ENCODE data around the gene AP1M1.
A peak's percentile ranks its signal among the peaks of the same experiment; 100 is the strongest.

The AP1M1 gene

DNA sequence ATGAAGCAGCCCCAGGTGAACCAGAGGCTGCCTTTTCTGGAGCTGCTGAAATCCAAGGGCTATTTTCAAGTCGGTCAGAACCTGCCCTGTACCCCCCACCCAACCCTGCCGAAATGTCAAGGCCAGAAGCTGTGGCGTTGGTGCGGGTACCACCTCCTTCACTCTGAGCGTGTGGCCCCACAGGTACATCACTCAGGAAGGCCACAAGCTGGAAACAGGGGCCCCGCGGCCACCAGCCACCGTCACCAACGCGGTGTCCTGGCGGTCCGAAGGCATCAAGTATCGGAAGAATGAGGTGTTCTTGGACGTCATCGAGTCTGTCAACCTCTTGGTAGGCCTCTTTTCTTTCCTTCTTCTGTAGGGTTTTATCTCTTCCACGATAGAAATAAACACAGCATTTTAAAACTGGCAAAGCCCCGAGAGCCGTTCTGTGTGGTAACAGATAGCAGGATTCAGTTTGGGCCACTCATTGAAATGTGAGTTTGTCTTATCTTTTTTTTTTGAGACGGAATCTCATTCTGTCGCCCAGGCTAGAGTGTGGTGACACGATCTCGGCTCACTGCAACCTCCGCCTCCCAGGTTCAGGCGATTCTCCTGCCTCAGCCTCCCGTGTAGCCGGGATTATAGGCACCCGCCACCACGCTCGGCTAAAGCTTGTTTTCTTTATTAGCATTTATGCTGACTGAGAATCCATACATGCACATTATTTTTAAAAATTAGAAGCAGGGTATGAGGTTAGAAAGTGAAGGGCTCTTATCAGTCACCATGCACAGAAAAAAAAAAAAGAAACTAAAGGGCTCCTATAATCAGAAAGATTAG, 11.3 kb downstream of the AP1M1 start:
- no peak for DNase-seq

DNA sequence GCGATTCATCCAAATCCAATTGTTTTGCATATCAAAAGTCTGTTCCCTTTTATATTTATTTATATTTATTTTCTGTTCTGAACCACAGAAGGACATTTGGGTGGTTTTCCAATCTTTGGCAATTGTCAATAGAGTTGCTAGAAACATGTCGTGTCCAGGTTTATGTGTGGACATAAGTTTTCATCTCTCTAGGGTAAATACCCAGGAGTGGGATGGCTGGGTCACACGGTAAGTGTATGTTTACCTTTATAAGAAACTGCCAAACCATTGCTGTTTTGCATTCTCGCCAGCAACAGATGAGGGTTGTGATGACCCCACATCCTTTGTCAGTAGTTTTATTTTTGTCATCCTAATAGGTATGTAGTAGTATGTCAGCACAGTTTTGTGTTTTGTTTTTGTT, 12.5 kb downstream of the AP1M1 start:
- no peak for DNase-seq

- no peak for DNase-seq
Observed at GRCh38 chr19:16213076-16213475, 15.4 kb downstream of the AP1M1 start.

- DNase-seq: peak; percentile 79
Observed at GRCh38 chr19:16216744-16217670, 19.3 kb downstream of the AP1M1 start.

DNA sequence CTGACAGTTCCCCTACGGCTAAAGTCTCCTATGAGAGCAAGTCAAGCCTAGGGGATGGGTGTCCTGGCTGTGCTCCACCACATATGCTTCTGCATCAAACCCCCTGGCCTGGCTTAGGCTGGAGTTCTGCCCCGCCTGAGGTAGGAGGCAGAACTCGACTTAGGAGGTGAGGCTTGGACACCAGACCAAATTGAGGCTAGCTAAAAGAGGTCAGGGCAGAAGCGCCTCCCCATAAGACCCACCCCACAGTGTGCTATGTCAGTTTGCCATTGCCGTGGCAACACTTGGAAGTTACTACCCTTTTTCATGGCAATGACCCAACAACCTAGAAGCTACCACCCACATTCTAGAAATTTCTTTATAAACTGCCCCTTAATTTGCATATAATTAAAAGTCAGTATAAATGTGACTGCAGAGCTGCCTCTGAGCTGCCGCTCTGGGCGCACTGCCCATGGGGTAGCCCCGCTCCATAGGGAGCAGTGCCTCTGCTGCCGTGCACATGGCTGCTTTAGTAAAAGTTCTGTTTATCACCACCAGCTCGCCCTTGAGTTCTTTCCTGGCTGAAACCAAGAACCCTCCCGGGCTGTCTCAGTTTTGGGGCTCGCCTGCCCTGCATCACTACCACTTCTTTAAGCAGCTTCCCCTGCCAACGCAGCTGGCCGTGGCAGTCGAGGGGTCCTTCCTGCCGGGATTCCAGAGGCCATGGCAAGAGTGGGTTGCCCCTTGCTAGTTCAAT, 20.2 kb downstream of the AP1M1 start:
- no peak for DNase-seq

GRCh38 chr19:16218851-16219250, 21.1 kb downstream of the AP1M1 start:
- no peak for DNase-seq

- no peak for DNase-seq
Observed at GRCh38 chr19:16222806-16223205, 25.1 kb downstream of the AP1M1 start.

DNA sequence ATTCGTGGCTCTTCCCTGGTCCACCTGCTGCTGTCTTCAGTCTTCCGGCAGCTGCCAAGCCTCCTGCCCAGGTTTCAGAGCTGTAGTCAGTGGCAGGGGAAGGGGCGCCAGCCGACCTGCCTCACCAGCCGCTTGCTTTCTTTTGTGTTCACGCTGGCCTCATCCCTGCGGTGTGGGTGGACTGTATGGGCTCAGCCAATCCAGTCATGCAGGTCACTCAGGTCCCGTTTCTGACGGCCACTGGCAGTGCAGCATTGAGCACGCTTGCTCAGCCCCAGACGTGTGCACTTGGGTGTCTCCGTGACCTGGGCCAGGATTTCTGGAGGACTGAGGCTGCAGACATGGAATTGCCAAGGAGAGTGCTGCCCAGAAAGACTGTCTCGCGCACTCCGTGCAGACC, 26.0 kb downstream of the AP1M1 start:
- DNase-seq: no peak

DNA sequence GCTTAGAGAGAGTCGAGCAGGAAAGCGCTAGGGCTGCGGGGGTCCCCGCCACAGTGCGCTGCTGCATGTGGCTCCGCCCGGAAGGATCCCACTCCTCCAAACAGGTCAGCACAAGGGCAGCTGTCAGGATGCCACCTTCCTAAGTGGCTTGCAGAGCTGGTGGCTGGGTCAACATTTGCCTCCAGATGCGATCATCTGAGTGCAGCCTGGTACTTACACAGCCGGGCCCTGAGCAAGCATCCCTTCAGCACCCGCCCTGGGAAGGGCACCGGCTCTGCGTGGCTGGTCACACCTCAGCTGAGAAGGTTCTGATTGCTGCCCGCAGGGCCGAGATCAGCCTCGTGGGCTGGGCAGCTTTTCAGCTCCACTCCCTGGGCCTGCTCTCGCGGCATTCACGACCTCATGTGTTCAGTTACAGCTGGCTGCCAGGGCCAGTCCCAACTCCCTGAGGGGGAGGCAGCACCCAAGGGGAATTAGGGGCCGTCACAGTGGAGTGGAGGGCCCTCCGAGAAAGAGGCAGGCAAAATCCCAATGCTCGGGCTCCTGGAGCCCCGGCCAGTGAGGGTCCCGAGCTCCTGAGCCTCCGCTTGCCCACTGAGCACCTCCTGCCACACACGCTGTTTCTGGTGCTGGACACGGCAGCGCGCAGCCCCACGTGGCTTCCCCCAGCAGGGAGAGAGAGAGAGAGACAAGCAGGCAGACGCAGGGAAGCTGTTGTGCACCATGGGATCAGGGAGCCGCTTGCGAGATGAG, 26.8 kb downstream of the AP1M1 start:
- DNase-seq: no peak

DNA sequence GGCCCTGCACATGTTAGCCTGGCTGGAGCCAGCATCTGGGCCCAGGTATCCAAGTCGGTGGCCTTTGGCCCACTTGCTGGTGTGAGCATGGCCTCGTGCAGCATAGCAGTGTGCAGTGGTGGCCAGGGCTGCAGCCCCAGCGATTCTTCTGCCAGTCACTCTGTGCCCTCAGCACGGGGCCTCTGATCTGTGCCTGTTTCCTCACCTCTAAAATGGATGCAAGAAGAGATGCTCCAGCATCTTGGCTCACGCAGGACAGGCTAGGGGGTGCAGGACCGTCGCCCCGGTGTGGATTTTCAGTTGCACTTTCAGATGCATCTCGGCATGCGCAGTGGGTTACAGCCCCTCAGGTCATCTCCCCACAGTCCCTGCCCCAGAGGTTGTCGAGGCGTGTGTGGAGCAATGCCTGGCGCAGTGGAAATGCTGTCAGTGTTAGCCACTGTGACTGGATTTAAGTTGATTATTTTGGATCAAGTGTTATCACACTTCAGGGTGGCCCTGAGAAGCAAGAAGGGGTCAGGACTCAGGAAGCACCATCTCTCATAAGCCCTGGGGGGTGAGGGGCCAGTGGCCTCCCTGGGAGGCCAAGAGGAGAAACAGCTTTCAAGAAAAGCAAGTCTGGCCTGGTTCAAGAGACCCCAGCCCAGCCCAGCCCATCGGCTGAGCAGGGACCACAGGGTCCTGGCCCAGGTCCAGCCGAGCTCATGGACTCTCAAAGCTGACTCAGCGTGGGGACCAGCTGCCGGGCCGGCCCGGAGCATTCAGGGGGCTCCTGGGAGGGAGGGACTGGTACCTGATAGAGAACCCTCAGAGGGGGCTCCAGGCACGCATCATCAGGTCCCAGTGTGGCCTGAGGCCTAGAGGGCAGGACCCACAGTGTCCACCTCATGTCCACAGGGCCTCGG, 27.8 kb downstream of the AP1M1 start:
- DNase-seq: no peak

GRCh38 chr19:16226184-16226591, 28.5 kb downstream of the AP1M1 start:
- no peak for DNase-seq

- DNase-seq: no peak
Observed at GRCh38 chr19:16226878-16227836, 29.4 kb downstream of the AP1M1 start.

- DNase-seq: no peak
Observed at GRCh38 chr19:16227837-16228636, 30.3 kb downstream of the AP1M1 start.

GRCh38 chr19:16228637-16229321, 31.1 kb downstream of the AP1M1 start:
- DNase-seq: no peak

- no peak for DNase-seq
Observed at GRCh38 chr19:16229322-16229641, 31.6 kb downstream of the AP1M1 start.

DNA sequence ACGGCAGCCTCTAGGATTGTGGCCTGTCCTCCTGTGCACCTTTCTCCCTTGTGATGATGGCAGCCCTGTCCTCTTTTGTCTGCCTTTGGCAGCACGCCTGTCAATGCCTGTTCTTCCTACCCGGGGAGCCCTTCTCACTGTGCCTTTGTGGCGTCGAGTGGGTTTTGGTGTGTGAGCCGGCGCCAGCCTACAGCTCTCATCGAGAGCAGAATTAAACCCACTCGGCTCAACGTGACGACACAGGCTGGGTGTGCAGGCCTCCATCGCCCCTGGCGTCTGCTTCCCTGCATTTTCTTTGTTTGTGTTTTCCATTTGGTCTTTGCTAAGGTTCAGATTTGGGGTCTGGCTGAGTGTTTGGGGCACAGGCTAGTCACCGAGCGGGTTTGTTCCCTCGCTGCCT, 34.4 kb downstream of the AP1M1 start:
- no peak for DNase-seq

- no peak for DNase-seq
Observed at GRCh38 chr19:16232568-16232967, 34.9 kb downstream of the AP1M1 start.

DNA sequence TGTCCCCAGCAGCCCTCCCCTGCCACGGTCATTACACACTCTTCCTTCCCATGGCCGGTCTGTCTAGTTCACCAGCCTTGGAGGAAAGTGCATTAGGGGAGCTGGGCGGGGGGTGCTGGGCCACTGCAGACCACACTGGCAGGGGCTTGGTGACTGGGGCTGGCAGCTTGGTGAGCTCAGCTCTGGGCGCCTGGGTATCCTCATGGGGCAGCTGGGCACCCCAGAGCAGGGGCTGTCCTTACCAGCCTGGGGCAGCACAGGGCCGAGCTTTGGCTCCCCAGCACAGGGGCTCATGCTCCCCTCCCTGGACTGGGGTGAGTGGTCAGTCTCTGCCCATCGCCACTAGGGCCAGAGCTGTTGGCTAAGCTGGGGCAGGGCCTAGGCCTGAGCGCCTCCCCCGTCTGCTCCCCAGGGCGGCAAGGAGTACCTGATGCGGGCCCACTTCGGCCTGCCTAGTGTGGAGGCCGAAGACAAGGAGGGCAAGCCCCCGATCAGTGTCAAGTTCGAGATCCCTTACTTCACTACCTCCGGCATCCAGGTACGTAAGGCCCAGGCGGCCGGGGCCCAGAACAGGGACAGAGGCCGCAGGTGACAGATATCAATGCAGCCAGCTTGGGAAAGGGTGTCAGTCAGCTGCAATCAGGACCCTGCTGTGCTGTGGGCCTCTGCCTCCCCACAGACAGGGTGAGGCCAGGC, 35.5 kb downstream of the AP1M1 start:
- no peak for DNase-seq

Data from NCI-H1694 treated with DMSO at 0.1 percent for 48 hours (cell line).